Measurements from ENCODE around the gene LDLRAD1.
"Not testable (repeated sequence)": the region's sequence is repeated elsewhere in the genome, so short reads cannot be mapped to it uniquely, and the experiment has no call there.

LDLRAD1 gene

DNA sequence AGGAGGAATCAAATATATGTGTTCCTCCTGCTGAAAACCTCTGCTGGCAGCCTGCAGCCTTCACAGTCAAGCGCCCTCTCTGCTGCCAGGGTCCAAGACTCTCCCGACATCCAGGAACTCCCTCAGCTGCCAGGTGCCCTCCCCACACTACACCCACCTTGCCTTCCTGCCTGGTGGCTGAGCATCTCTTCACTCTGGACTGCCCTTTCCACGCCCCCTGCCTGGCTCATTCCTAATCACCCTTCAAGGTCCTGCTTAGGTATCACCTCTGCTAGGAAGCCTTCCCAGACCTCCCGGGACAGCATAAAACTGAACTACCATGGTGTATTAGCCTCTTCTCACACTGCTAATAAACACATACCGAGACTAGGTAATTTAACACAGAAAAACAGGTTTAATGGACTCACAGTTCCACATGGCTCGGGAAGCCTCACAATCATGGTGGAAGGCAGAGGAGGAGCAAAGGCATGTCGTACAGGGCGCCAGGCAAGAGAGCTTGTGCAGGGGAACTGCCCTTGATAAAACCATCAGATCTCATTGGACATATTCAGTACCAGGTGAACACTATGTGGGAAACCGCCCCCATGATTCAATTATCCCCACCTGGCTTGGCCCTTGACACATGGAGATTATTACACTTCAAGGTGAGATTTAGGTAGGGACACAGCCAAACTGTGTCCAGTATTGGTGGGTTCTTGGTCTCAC lies 15.3 kb downstream of the LDLRAD1 start:
- Histone ChIP-seq H3K36me3 (ENCODE audit: insufficient read depth, insufficient read length, low read length) (no peaks in the 10 kb centered on the region), H3K4me1 (ENCODE audit: insufficient read depth, insufficient read length) (peaks cover 3% of the 10 kb centered on the region), H3K27me3 (ENCODE audit: insufficient read depth, insufficient read length) (no peaks in the 10 kb centered on the region), H3K9me3 (ENCODE audit: insufficient read depth, low read length) (peaks cover 13% of the 10 kb centered on the region; the same call in 1 of the 2 replicates), H3K9ac (ENCODE audit: insufficient read length, low read depth) (no peak overlapping the region), H3K4me3 (ENCODE audit: insufficient read length, low read depth) (no peak overlapping the region)
- TF ChIP-seq YY1 (IDR thresholded peaks at IDR 0.05; ENCODE audit: insufficient read depth, insufficient read length) (no peak), SUZ12 (IDR thresholded peaks at IDR 0.05; ENCODE audit: extremely low read depth, insufficient read depth, insufficient read length) (no peak), ZNF274 (IDR thresholded peaks at IDR 0.05; ENCODE audit: low read depth, low read length) (no peak)
- DNase-seq (ENCODE audit: low read depth, low spot score): no peak

DNA sequence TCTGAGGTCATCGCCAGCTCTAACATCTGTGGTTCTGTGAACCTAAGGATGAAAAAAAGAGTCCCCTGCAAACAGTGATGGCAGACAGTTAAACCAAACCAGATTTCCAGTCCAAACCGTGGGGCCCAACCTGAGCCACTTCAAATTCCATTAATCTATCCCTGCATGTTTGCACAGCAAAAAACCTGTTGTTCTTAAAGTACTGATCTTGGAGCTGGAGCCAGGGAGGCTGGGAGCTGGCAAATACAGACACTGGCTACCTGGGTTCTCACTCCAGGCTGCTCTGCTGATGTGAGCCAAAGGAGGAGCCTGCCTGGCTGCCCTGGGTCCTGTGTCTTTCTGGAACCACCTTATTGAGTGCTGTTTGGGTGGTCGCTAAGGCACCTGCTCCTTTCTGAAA lies 16.4 kb downstream of the LDLRAD1 start:
- H3K27me3 ChIP-seq (ENCODE audit: insufficient read depth, insufficient read length): no peaks in the 10 kb centered on the region
- H3K9ac ChIP-seq (ENCODE audit: insufficient read length, low read depth): peak overlapping the region; percentile 33
- no peaks in the 10 kb centered on the region for H3K36me3 ChIP-seq (ENCODE audit: insufficient read depth, insufficient read length, low read length)
- H3K9me3 ChIP-seq (ENCODE audit: insufficient read depth, low read length): peaks cover 13% of the 10 kb centered on the region; the same call in 1 of the 2 replicates
- TF ChIP-seq YY1 (IDR thresholded peaks at IDR 0.05; ENCODE audit: insufficient read depth, insufficient read length) (no peak), ZNF274 (IDR thresholded peaks at IDR 0.05; ENCODE audit: low read depth, low read length) (no peak), SUZ12 (IDR thresholded peaks at IDR 0.05; ENCODE audit: extremely low read depth, insufficient read depth, insufficient read length) (no peak)
- peaks cover 3% of the 10 kb centered on the region for H3K4me1 ChIP-seq (ENCODE audit: insufficient read depth, insufficient read length)
- no peak overlapping the region for H3K4me3 ChIP-seq (ENCODE audit: insufficient read length, low read depth)
- DNase-seq (ENCODE audit: low read depth, low spot score): no peak

DNA sequence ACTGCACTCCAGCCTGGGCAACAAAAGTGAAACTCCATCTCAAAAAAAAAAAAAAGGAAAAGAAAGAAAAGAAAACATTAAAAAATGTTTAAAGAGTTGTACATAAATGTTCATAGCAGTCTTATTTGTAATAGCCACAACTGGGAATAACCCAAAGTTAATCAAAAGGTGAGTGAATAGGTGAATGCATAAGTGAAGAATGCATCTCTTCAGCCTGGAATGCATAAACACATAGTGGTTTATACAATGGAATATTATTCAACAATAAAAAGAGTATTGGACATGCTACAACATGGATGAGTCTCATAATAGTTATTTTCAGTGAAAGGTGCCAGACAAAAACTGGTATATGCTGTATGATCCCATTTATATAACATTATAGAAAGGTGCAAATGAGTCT lies 18.1 kb downstream of the LDLRAD1 start:
- TF ChIP-seq YY1 (IDR thresholded peaks at IDR 0.05; ENCODE audit: insufficient read depth, insufficient read length): no peak
- TF ChIP-seq SUZ12 (IDR thresholded peaks at IDR 0.05; ENCODE audit: extremely low read depth, insufficient read depth, insufficient read length): no peak
- no peak for TF ChIP-seq ZNF274 (IDR thresholded peaks at IDR 0.05; ENCODE audit: low read depth, low read length)
- DNase-seq (ENCODE audit: low read depth, low spot score): no peak
- peaks cover 3% of the 10 kb centered on the region for H3K4me1 ChIP-seq (ENCODE audit: insufficient read depth, insufficient read length)
- peaks cover 9% of the 10 kb centered on the region; the same call in 1 of the 2 replicates for H3K9me3 ChIP-seq (ENCODE audit: insufficient read depth, low read length)
- no peaks in the 10 kb centered on the region for H3K27me3 ChIP-seq (ENCODE audit: insufficient read depth, insufficient read length)
- no peak overlapping the region for H3K4me3 ChIP-seq (ENCODE audit: insufficient read length, low read depth)
- no peaks in the 10 kb centered on the region for H3K36me3 ChIP-seq (ENCODE audit: insufficient read depth, insufficient read length, low read length)
- no peak overlapping the region for H3K9ac ChIP-seq (ENCODE audit: insufficient read length, low read depth)

DNA sequence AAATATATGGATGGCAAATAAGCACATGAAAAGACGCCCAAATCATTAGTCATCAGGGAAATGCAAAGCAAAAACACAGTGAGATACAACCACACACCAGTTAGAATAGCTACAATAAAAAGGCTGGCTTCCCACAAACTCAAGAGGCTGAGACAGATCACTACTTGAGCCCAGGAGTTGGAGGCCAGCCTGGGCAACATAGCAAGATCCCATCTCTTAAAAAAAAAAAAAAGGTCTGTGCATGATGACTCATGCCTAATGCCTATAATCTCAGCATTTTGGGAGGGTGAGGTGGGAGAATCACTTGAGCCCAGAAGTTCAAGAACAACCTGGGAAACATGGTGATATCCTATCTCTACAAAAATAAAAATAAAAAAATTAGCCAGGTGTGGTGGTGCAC lies 19.8 kb downstream of the LDLRAD1 start:
- TF ChIP-seq YY1 (IDR thresholded peaks at IDR 0.05; ENCODE audit: insufficient read depth, insufficient read length) (no peak), ZNF274 (IDR thresholded peaks at IDR 0.05; ENCODE audit: low read depth, low read length) (no peak), SUZ12 (IDR thresholded peaks at IDR 0.05; ENCODE audit: extremely low read depth, insufficient read depth, insufficient read length) (no peak)
- Histone ChIP-seq H3K9ac (ENCODE audit: insufficient read length, low read depth) (no peak overlapping the region), H3K9me3 (ENCODE audit: insufficient read depth, low read length) (no peaks in the 10 kb centered on the region), H3K36me3 (ENCODE audit: insufficient read depth, insufficient read length, low read length) (no peaks in the 10 kb centered on the region), H3K4me3 (ENCODE audit: insufficient read length, low read depth) (no peak overlapping the region), H3K27me3 (ENCODE audit: insufficient read depth, insufficient read length) (no peaks in the 10 kb centered on the region), H3K4me1 (ENCODE audit: insufficient read depth, insufficient read length) (peaks cover 3% of the 10 kb centered on the region)
- no peak for DNase-seq (ENCODE audit: low read depth, low spot score)

DNA sequence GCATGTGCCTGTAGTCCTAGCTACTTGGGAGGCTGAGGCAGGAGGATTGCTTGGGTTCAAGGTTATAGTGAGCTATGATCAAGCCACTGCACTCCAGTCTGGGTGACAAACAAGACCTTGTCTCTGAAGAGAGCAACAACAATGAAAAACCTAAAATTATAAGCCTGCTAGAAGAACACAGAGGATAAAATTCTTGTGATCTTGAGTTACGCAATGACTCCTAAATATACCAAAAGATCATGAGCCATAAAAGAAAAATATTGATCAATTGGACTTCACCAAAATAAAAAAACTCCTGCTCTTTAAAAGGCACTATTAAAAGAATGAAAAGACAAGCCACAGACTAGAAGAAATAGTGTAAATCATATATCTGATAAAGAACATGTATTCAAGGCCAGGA lies 22.3 kb downstream of the LDLRAD1 start:
- TF ChIP-seq ZNF274 (IDR thresholded peaks at IDR 0.05; ENCODE audit: low read depth, low read length) (no peak), SUZ12 (IDR thresholded peaks at IDR 0.05; ENCODE audit: extremely low read depth, insufficient read depth, insufficient read length) (no peak), YY1 (IDR thresholded peaks at IDR 0.05; ENCODE audit: insufficient read depth, insufficient read length) (no peak)
- H3K4me3 ChIP-seq (ENCODE audit: insufficient read length, low read depth): no peak overlapping the region
- no peaks in the 10 kb centered on the region for H3K36me3 ChIP-seq (ENCODE audit: insufficient read depth, insufficient read length, low read length)
- no peak for DNase-seq (ENCODE audit: low read depth, low spot score)
- H3K27me3 ChIP-seq (ENCODE audit: insufficient read depth, insufficient read length): no peaks in the 10 kb centered on the region
- H3K9me3 ChIP-seq (ENCODE audit: insufficient read depth, low read length): peaks cover 17% of the 10 kb centered on the region; the same call in 1 of the 2 replicates
- no peak overlapping the region for H3K9ac ChIP-seq (ENCODE audit: insufficient read length, low read depth)
- H3K4me1 ChIP-seq (ENCODE audit: insufficient read depth, insufficient read length): no peaks in the 10 kb centered on the region

DNA sequence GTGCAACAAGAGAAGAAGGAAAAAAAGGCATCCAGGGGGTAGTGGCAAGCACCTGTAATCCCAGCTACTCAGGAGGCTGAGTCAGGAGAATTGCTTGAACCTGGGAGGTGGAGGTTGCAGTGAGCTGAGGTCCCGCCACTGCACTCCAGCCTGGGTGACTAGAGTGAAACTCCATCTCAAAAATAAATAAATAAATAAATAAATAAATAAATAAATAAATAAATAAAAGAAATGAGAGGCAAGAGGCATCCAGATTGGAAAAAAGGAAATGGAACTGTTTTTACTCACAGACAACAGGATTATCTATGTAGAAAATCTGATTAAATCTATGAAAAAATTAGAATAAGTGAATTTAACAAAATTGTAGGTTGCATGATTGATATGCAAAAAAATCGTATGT lies 23.5 kb downstream of the LDLRAD1 start:
- H3K4me3 ChIP-seq (ENCODE audit: insufficient read length, low read depth); H3K36me3 ChIP-seq (ENCODE audit: insufficient read depth, insufficient read length, low read length); H3K27me3 ChIP-seq (ENCODE audit: insufficient read depth, insufficient read length); DNase-seq (ENCODE audit: low read depth, low spot score); H3K4me1 ChIP-seq (ENCODE audit: insufficient read depth, insufficient read length); H3K9ac ChIP-seq (ENCODE audit: insufficient read length, low read depth): not testable (repeated sequence)
- peaks cover 17% of the 10 kb centered on the region; the same call in 1 of the 2 replicates for H3K9me3 ChIP-seq (ENCODE audit: insufficient read depth, low read length)

DNA sequence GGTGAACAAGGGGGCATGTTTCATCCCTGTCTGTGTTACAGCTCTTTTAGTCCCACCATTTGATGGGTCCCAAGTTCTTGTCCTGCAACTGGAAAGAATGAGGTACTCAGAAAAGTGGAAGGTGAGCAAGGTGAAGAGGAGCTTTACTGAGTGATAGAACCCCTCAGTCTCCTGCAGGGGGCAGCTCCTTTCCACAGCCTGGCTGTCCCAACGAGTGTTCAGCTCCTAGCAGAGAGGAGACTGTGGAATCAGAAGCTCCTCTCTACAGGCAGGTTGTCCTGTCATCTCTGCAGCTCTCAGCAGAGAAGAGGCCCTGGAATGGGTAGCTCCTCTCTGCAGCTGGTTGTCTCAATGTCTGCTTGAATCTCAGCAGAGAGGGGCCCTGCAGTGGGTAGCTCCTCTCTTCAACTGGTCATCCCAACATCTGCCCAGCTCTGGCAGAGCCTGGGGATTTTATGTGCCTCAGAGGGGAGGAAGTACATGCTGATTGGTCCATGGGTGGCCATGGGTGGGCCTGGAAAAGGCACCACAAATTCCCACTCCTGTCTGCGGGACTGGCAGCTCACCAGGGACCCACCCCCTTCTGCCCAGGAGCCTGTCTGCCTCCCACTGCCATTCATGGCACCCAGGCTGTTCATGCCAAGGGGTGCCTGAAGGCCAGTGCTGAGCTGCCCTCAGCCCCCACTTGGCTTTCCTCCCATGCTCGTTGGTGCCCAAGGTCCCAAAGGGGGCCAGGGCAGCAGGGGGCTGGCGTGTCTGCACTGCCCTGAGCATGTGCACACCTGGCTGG lies 25.7 kb downstream of the LDLRAD1 start:
- peaks cover 17% of the 10 kb centered on the region; the same call in 1 of the 2 replicates for H3K9me3 ChIP-seq (ENCODE audit: insufficient read depth, low read length)
- no peak for DNase-seq (ENCODE audit: low read depth, low spot score)
- no peak overlapping the region for H3K4me3 ChIP-seq (ENCODE audit: insufficient read length, low read depth)
- TF ChIP-seq SUZ12 (IDR thresholded peaks at IDR 0.05; ENCODE audit: extremely low read depth, insufficient read depth, insufficient read length): no peak
- no peak for TF ChIP-seq YY1 (IDR thresholded peaks at IDR 0.05; ENCODE audit: insufficient read depth, insufficient read length)
- no peak for TF ChIP-seq ZNF274 (IDR thresholded peaks at IDR 0.05; ENCODE audit: low read depth, low read length)
- H3K4me1 ChIP-seq (ENCODE audit: insufficient read depth, insufficient read length): no peaks in the 10 kb centered on the region
- H3K36me3 ChIP-seq (ENCODE audit: insufficient read depth, insufficient read length, low read length): no peaks in the 10 kb centered on the region
- no peak overlapping the region for H3K9ac ChIP-seq (ENCODE audit: insufficient read length, low read depth)
- no peaks in the 10 kb centered on the region for H3K27me3 ChIP-seq (ENCODE audit: insufficient read depth, insufficient read length)

Data from NT2/D1 (cell line).